Measurements from ENCODE around the gene KIAA0408. TPM values are rescaled to one million over a fixed set of nuclear protein-coding genes. Genes with fewer than 3 reads are reported as not detected.

Gene KIAA0408
- total RNA-seq = 10 to 100 TPM in 5 of 6 donors, 1 to 10 TPM in 1; 6.4 to 80.5 (median 32.2) TPM

- H3K4me1 ChIP-seq = peaks cover 0 to 28% (median 12%) of the 10 kb centered on the region in 4 donors
- DNase-seq (peak in 1 of 2 donors; percentile 84), ATAC-seq (ENCODE audit: low FRiP score in 2 of 2) (peak; percentile 87 to 91)
- H3K9me3 ChIP-seq = no peaks in the 10 kb centered on the region
- WGBS, 2 donors = 21 to 28% methylated on average over 4 of the region's 4 CpGs
- no peaks in the 10 kb centered on the region for H3K27me3 ChIP-seq
- TF ChIP-seq POLR2A (IDR thresholded peaks at IDR 0.05) (peak in 2 of 4 donors; percentile 56 to 74), POLR2AphosphoS5 (IDR thresholded peaks at IDR 0.05) (peak; percentile 7 to 58), EP300 (IDR thresholded peaks at IDR 0.05) (peak in 1 of 4 donors; percentile 15), CTCF (IDR thresholded peaks at IDR 0.05) (no peak)
- peak within 1 kb of the TSS; percentile 7 to 50 (median 40) for H3K4me3 ChIP-seq
- peak within 1 kb of the TSS; percentile 58 to 71 (median 68) for H3K27ac ChIP-seq
- H3K36me3 ChIP-seq = no peaks in the 10 kb centered on the region
Observed at GRCh38 chr6:127459231-127459641, at the start of gene KIAA0408. TSS of gene KIAA0408 (minus strand) at chr6:127459389. CDS start at chr6:127453981, 5,408 bp downstream.

- no peaks in the 10 kb centered on the region for H3K27me3 ChIP-seq
- H3K4me1 ChIP-seq = no peaks in the 10 kb centered on the region
- ATAC-seq (ENCODE audit: low FRiP score in 2 of 2) (no peak), DNase-seq (no peak)
- no peaks in the 10 kb centered on the region for H3K36me3 ChIP-seq
- no peak overlapping the region for H3K27ac ChIP-seq
- H3K4me3 ChIP-seq = no peak overlapping the region
- TF ChIP-seq EP300 (IDR thresholded peaks at IDR 0.05) = no peak
- no peak for TF ChIP-seq POLR2AphosphoS5 (IDR thresholded peaks at IDR 0.05)
- TF ChIP-seq POLR2A (IDR thresholded peaks at IDR 0.05) = no peak
- no peak for TF ChIP-seq CTCF (IDR thresholded peaks at IDR 0.05)
- H3K9me3 ChIP-seq = no peaks in the 10 kb centered on the region
- WGBS, 2 donors = 71 to 73% methylated on average over 1 of the region's 1 CpG
Observed at GRCh38 chr6:127506894-127507293, 47.7 kb upstream of the KIAA0408 start.

- Histone ChIP-seq H3K9me3 (no peaks in the 10 kb centered on the region), H3K36me3 (no peaks in the 10 kb centered on the region), H3K4me1 (no peaks in the 10 kb centered on the region), H3K4me3 (no peak overlapping the region), H3K27me3 (no peaks in the 10 kb centered on the region), H3K27ac (no peak overlapping the region)
- TF ChIP-seq POLR2A (IDR thresholded peaks at IDR 0.05) = no peak
- TF ChIP-seq EP300 (IDR thresholded peaks at IDR 0.05) = no peak
- DNase-seq (no peak), ATAC-seq (ENCODE audit: low FRiP score in 2 of 2) (no peak)
- 91 to 93% methylated on average over 3 of the region's 3 CpGs for WGBS, 2 donors
Observed at GRCh38 chr6:127503022-127503421, 43.8 kb upstream of the KIAA0408 start.

- ATAC-seq (ENCODE audit: low FRiP score in 2 of 2) = no peak
- no peaks in the 10 kb centered on the region for H3K4me1 ChIP-seq
- no peaks in the 10 kb centered on the region for H3K9me3 ChIP-seq
- WGBS, 2 donors = 65 to 76% methylated on average over 1 of the region's 1 CpG
- DNase-seq = no peak
- H3K4me3 ChIP-seq = no peak overlapping the region
- no peak for TF ChIP-seq EP300 (IDR thresholded peaks at IDR 0.05)
- no peak for TF ChIP-seq POLR2A (IDR thresholded peaks at IDR 0.05)
- no peak for TF ChIP-seq POLR2AphosphoS5 (IDR thresholded peaks at IDR 0.05)
- no peak for TF ChIP-seq CTCF (IDR thresholded peaks at IDR 0.05)
- no peak overlapping the region for H3K27ac ChIP-seq
- H3K27me3 ChIP-seq = no peaks in the 10 kb centered on the region
- H3K36me3 ChIP-seq = no peaks in the 10 kb centered on the region
Observed at GRCh38 chr6:127497410-127497809, 38.2 kb upstream of the KIAA0408 start.

- WGBS, 2 donors = 85 to 91% methylated on average over 1 of the region's 1 CpG
- no peaks in the 10 kb centered on the region for H3K4me1 ChIP-seq
- DNase-seq (no peak), ATAC-seq (ENCODE audit: low FRiP score in 2 of 2) (no peak)
- no peaks in the 10 kb centered on the region for H3K9me3 ChIP-seq
- TF ChIP-seq POLR2AphosphoS5 (IDR thresholded peaks at IDR 0.05) (no peak), POLR2A (IDR thresholded peaks at IDR 0.05) (no peak), CTCF (IDR thresholded peaks at IDR 0.05) (no peak), EP300 (IDR thresholded peaks at IDR 0.05) (no peak)
- no peak overlapping the region for H3K4me3 ChIP-seq
- no peaks in the 10 kb centered on the region for H3K27me3 ChIP-seq
- H3K36me3 ChIP-seq = no peaks in the 10 kb centered on the region
- no peak overlapping the region for H3K27ac ChIP-seq
Observed at GRCh38 chr6:127496471-127496870, 37.3 kb upstream of the KIAA0408 start.

Data from upper lobe of left lung (tissue), 6 donors.